Measurements from ENCODE around the gene P2RY12. TPM values are rescaled to one million over a fixed set of nuclear protein-coding genes. Genes with fewer than 3 reads are reported as not detected.

Gene P2RY12
- total and polyA plus RNA-seq, 2 donors = 1.5 to 5.3 TPM

DNA sequence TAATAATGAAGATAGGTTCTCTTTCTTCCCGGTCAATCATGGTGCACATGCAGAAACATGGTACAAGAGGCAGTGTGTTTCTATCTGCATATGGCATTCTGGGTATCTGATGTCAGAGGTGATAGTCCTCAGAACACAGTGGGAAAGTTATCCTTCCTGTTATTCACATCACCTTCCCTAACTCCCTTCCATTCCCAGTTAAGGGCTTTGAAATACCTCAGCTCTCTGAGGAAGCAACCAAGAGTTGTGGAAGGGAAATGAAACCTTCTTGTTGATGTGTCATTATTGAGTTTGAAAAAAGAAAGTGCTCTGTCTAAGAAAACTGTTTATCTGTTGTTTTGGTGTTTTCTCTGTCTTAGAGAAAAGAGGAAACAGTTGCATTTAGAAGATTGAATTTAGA lies 33.3 kb downstream of the P2RY12 start:
- Histone ChIP-seq H3K27ac (ENCODE audit: low read depth) (no peak overlapping the region), H3K4me1 (ENCODE audit: insufficient read depth) (no peaks in the 10 kb centered on the region), H3K36me3 (ENCODE audit: insufficient read depth) (no peaks in the 10 kb centered on the region), H3K4me3 (ENCODE audit: low read depth, low read length) (no peak overlapping the region)
- 96% methylated on average over 1 of the region's 1 CpG for WGBS
- DNase-seq (ENCODE audit: extremely low spot score) = no peak

DNA sequence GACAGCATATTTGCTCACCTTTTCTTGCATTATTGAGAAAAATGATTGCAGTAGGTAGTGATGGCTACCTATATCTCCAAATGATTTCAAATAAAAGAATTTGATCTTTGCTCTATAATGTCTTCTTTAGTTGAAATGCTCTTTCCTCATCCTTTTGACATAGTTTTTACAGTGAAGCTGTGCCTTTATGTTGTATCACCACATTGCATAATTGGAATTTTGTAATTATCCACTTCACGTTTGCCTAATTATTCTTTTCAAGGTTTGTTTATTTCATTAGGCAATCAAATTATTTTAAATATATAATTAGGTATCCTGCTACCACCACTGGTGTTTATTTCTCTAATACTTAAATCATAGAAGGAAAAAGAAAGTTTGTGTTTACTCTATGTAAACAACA lies 33.9 kb downstream of the P2RY12 start:
- WGBS = 72% methylated on average over 1 of the region's 1 CpG
- H3K4me1 ChIP-seq (ENCODE audit: insufficient read depth) = no peaks in the 10 kb centered on the region

DNA sequence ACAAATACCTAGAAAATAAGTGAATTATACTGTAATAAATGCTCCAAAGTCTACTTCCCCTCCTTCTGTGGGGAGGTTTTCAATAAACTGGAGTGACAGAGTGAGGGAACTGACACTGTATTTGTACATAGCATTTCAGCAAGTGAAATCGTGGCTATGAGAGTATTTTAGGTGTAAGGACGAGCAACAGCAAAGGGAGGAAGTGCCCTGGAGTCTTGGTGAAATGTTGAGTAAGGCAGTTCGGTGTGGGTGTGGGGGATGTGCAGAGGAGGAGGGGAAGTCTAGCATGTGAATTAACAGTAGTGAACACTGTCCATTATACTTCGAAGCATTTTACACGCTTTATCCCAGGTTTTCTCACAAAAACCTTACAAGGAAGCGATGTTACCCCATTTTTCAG lies 37.1 kb downstream of the P2RY12 start:
- WGBS = 78% methylated on average over 6 of the region's 6 CpGs
- Histone ChIP-seq H3K27ac (ENCODE audit: low read depth) (no peak overlapping the region), H3K4me1 (ENCODE audit: insufficient read depth) (no peaks in the 10 kb centered on the region), H3K36me3 (ENCODE audit: insufficient read depth) (no peaks in the 10 kb centered on the region), H3K4me3 (ENCODE audit: low read depth, low read length) (no peak overlapping the region)
- no peak for DNase-seq (ENCODE audit: extremely low spot score)

More for the DNA sequence above, 33.9 kb downstream of the P2RY12 start:
- no peak for DNase-seq (ENCODE audit: extremely low spot score)
- no peak overlapping the region for H3K27ac ChIP-seq (ENCODE audit: low read depth)
- H3K4me3 ChIP-seq (ENCODE audit: low read depth, low read length) = no peak overlapping the region
- H3K36me3 ChIP-seq (ENCODE audit: insufficient read depth) = no peaks in the 10 kb centered on the region

DNA sequence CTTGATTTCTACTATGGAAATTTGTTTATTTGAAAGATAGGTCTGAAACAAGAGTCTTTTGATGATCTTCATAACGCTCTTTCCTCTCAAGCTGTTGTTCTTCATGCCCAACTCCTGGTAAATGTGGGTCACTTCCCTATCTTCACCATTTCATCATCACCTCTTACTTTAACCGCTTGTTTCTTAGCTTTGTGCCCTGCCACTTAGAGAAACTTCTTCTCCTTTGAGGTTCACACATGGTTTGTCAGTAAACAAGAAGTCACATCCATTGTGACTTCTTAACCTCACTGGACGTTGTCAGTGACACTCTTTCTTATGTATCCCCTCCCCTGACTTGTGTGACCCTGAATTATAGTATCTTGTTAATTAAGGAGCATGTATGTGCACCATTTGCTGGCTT lies 38.3 kb downstream of the P2RY12 start:
- 68% methylated on average over 3 of the region's 3 CpGs for WGBS
- DNase-seq (ENCODE audit: extremely low spot score) = no peak
- no peak overlapping the region for H3K4me3 ChIP-seq (ENCODE audit: low read depth, low read length)
- no peaks in the 10 kb centered on the region for H3K4me1 ChIP-seq (ENCODE audit: insufficient read depth)
- no peaks in the 10 kb centered on the region for H3K36me3 ChIP-seq (ENCODE audit: insufficient read depth)
- no peak overlapping the region for H3K27ac ChIP-seq (ENCODE audit: low read depth)

DNA sequence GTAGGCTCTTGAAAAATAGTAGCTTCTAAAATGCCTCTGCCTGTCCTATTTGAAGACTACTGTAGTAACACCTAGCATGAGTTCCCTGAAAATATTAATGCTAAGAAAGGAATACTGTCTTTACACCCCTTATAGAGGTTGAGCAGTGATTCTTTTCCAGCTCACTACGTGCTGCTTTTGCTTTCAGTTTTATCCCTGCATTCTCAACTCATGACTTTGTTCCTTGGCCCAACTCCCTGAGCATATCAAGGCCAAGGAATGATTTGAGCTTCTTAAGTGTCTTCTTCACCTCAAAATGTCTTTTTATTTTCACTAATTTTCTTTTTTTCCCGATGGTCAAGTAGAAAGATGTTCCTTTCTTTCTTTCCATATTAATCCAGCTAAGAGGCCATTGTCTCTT lies 38.7 kb downstream of the P2RY12 start:
- no peaks in the 10 kb centered on the region for H3K4me1 ChIP-seq (ENCODE audit: insufficient read depth)
- WGBS = 35% methylated on average over 2 of the region's 2 CpGs
- no peak for DNase-seq (ENCODE audit: extremely low spot score)
- no peak overlapping the region for H3K4me3 ChIP-seq (ENCODE audit: low read depth, low read length)
- H3K36me3 ChIP-seq (ENCODE audit: insufficient read depth) = no peaks in the 10 kb centered on the region
- H3K27ac ChIP-seq (ENCODE audit: low read depth) = no peak overlapping the region

DNA sequence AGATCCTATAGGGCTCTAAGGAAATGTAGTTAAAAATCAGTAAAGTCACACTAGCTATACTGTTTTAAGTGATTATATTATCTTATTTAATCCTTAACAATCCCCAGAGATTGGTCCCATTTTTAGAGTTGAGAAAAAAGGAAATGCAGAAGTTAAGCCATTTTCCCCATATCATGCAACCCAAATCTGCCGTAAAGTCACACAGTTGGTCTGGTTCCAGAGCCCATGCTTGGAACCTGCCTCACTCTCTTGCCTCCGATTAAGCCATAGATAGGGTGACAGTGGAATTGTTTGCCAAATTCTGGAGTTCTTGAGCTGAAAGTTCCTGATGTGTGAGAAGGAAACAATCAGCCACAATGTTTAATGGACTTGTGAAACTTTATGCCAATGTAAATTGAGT lies 52.9 kb downstream of the P2RY12 start:
- H3K36me3 ChIP-seq (ENCODE audit: insufficient read depth) = no peaks in the 10 kb centered on the region
- 75% methylated on average over 2 of the region's 2 CpGs for WGBS
- H3K4me3 ChIP-seq (ENCODE audit: low read depth, low read length) = no peak overlapping the region
- no peak for DNase-seq (ENCODE audit: extremely low spot score)
- H3K27ac ChIP-seq (ENCODE audit: low read depth) = no peak overlapping the region
- H3K4me1 ChIP-seq (ENCODE audit: insufficient read depth) = no peaks in the 10 kb centered on the region

DNA sequence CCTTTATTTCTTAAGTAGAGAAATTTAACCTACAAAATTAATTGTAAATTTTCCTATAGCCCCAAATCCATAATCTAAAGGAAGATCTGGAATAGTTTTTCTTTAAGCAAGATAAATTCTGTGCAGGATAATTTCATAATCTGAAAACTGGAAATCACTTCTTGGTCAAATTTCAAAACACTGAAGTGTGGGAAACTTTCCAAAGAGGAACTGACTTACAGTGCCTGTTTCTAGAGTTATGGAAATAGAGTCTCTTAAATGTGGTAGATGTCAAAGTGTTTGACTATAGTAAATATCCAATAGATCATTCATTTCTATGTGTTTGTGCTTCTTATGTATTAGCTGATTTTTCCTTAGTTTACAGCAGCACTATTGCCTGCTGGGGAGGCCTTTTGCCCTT lies 53.7 kb downstream of the P2RY12 start:
- H3K36me3 ChIP-seq (ENCODE audit: insufficient read depth) = no peaks in the 10 kb centered on the region
- no peak for DNase-seq (ENCODE audit: extremely low spot score)
- no peaks in the 10 kb centered on the region for H3K4me1 ChIP-seq (ENCODE audit: insufficient read depth)
- no peak overlapping the region for H3K4me3 ChIP-seq (ENCODE audit: low read depth, low read length)
- H3K27ac ChIP-seq (ENCODE audit: low read depth) = no peak overlapping the region

DNA sequence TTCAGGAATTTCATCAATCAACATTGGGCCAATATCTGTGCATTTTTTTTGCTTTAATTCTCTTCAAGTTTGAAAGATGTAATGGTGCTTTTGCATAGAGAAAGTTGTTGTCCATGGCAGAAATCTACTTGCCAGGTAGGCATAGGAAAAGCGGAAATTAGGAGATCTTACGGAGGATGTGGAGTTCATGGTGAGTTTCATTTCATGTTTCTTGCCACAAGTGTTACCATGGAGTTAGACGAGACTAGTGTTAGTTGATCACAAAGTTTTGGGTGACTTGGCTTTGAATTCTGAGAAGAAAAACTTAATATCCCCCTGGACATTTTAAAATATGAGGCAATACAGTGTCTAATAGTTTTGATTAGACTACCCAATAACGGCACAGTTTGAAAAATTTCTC lies 54.2 kb downstream of the P2RY12 start:
- no peaks in the 10 kb centered on the region for H3K4me1 ChIP-seq (ENCODE audit: insufficient read depth)
- no peaks in the 10 kb centered on the region for H3K36me3 ChIP-seq (ENCODE audit: insufficient read depth)
- no peak overlapping the region for H3K27ac ChIP-seq (ENCODE audit: low read depth)
- no peak for DNase-seq (ENCODE audit: extremely low spot score)
- H3K4me3 ChIP-seq (ENCODE audit: low read depth, low read length) = no peak overlapping the region
- 77% methylated on average over 4 of the region's 4 CpGs for WGBS

DNA sequence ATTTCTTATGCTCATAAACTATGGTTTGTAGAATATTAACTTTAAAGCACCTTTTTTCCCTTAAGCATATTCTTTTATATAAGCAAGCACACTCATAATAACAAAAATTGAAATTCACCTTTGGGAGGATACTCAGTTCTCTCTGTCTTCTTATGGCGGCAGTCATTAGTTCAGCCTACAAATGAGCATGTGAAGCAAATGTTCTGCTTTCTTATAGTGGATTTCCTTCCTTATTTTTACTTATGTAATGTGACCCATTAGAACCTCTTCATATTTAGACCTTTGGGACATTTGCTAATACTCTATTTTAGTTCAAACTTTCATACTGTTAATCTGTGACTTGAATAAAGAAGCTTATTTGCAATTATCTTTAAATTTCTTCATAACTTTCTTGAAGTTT lies 55.2 kb downstream of the P2RY12 start, which contains the start of gene P2RY13:
Gene P2RY13, minus strand, starts transcription at position 187 of the 400 bp plus-strand sequence. Its CDS starts 21 bp downstream, at position 166.
- 94% methylated on average over 1 of the region's 1 CpG for WGBS
- H3K4me3 ChIP-seq (ENCODE audit: low read depth, low read length) = no peak within 1 kb of the TSS
- no peak for DNase-seq (ENCODE audit: extremely low spot score)
- no peaks in the 10 kb centered on the region for H3K4me1 ChIP-seq (ENCODE audit: insufficient read depth)
- H3K36me3 ChIP-seq (ENCODE audit: insufficient read depth) = no peaks in the 10 kb centered on the region
- no peak within 1 kb of the TSS for H3K27ac ChIP-seq (ENCODE audit: low read depth)

DNA sequence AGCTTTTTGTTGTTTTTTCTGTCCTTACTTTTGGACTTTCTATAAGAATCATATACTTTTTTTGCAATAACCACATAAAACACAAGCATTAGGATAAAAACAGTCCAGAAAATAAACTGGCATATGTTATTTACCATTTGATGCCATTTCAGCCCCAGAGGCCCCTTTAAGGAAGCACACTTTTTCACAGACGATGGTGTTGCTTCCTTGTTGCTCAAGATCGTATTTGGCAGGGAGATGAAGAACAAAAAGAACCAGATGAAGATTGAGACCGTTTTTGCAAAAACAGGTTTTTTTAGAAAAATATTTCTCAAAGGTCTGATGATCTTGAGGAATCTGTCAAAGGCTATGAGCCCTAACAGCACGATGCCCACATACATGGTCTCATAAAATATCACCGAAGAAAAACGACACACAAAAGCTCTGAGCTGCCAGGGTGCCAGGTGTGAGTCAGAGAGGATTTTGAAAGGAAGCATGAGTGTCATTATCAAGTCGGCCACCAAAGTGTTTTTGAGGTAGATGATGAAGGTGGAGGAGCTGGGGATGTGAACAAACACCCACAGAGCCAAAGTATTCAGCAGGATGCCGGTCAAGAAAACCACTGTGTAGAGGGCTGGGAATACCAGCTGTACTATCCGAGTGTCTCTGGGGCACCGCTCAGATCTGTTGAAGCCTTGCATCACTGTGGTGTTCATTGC lies 56.1 kb downstream of the P2RY12 start:
- Histone ChIP-seq H3K36me3 (ENCODE audit: insufficient read depth) (no peaks in the 10 kb centered on the region), H3K4me1 (ENCODE audit: insufficient read depth) (no peaks in the 10 kb centered on the region), H3K4me3 (ENCODE audit: low read depth, low read length) (no peak overlapping the region), H3K27ac (ENCODE audit: low read depth) (no peak overlapping the region)
- 56% methylated on average over 10 of the region's 10 CpGs for WGBS
- DNase-seq (ENCODE audit: extremely low spot score) = no peak

DNA sequence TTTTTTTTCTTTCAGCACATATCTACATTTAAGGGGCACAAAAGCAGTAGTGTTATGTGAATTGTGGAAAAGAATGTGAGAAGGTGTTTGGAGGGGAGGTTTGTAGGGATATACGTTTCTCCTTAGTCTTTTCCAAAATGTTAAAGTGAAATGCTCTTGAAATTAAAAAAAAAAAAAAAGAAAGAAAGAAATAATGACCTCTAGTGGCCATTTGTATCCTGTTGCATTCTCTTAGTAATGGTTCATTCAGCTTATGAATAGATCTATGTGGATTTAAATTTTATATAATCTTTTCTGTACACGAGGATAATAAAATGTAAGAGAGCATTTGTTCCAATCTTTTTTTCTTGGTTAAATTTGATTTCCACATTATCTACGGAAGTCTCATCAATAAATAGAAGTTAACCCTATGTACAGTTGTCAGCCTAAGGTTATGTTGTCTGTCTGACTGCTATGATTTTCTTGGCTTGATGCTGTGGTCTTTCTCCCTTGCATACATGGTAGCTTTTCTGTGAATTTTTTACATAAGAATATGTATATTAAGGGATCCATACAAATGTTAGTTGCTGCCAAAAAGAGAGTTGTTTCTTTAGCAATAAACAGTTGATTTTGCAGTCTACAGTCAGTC lies 56.9 kb downstream of the P2RY12 start:
- WGBS = 15% methylated on average over 3 of the region's 3 CpGs
- no peaks in the 10 kb centered on the region for H3K36me3 ChIP-seq (ENCODE audit: insufficient read depth)
- H3K27ac ChIP-seq (ENCODE audit: low read depth) = no peak overlapping the region
- no peaks in the 10 kb centered on the region for H3K4me1 ChIP-seq (ENCODE audit: insufficient read depth)
- no peak for DNase-seq (ENCODE audit: extremely low spot score)
- H3K4me3 ChIP-seq (ENCODE audit: low read depth, low read length) = no peak overlapping the region

DNA sequence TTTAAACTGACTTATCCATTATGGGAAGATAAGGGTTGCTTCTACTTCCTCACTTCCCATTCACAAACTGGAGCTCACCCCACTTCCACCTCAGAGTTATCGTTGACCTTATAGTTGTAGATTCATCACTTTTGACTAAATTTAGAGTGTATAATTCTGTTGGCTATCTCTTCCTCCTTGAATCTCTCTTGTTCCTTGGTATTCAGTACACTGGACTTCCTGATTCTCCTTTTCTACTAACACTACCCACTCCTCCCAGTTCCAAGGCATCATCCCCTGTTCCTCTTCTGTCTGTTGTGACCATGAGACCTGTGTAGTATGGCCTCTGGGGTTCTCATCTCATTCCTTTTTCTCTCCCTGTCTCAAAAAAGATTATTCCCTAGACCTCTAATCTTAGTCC lies 62.0 kb downstream of the P2RY12 start:
- H3K4me1 ChIP-seq (ENCODE audit: insufficient read depth) = no peaks in the 10 kb centered on the region
- DNase-seq (ENCODE audit: extremely low spot score) = no peak
- no peak overlapping the region for H3K4me3 ChIP-seq (ENCODE audit: low read depth, low read length)
- no peaks in the 10 kb centered on the region for H3K36me3 ChIP-seq (ENCODE audit: insufficient read depth)
- WGBS = 92% methylated on average over 1 of the region's 1 CpG
- H3K27ac ChIP-seq (ENCODE audit: low read depth) = no peak overlapping the region

DNA sequence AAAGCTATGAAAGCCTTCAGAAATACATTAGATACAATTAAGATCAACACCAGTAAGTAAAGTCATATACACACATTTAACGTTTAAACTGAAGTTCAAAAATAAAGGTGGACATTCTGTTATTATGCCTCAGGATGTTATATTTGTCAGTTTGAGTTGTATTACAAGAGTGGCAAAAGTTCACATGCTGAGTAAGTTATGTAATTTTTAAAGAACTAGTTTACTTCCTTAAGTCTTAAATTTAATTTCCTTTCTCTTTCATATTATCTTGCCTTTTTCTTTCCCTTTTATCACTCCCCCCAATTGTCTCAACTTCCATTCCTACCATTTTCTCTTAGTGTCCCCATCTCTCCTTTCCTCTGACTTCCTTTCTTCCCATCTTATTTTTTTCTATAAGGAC lies 63.0 kb downstream of the P2RY12 start:
- no peak overlapping the region for H3K4me3 ChIP-seq (ENCODE audit: low read depth, low read length)
- no peak overlapping the region for H3K27ac ChIP-seq (ENCODE audit: low read depth)
- no peak for DNase-seq (ENCODE audit: extremely low spot score)
- H3K4me1 ChIP-seq (ENCODE audit: insufficient read depth) = no peaks in the 10 kb centered on the region
- no peaks in the 10 kb centered on the region for H3K36me3 ChIP-seq (ENCODE audit: insufficient read depth)
- 82% methylated on average over 1 of the region's 1 CpG for WGBS

DNA sequence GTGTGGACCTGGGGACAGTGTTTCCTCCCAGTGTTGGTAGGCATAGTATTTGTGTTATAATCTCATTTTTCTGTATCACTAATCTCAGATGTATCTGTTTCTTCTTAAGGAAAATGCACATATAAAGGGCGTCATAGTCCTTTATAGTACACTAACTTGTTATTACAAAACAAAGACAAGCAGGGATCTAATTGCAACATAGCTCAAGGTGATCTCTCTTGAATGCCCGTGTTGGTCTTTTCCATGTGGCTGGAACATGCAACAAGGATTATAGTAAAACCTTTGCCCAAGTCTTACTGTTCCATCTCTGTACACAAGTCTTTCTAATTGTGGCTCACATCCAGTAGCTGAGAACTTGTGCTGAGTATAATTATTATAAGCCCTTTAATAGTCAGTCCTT lies 64.4 kb downstream of the P2RY12 start:
- Histone ChIP-seq H3K36me3 (ENCODE audit: insufficient read depth) (no peaks in the 10 kb centered on the region), H3K4me1 (ENCODE audit: insufficient read depth) (no peaks in the 10 kb centered on the region), H3K4me3 (ENCODE audit: low read depth, low read length) (no peak overlapping the region), H3K27ac (ENCODE audit: low read depth) (no peak overlapping the region)
- DNase-seq (ENCODE audit: extremely low spot score) = no peak
- WGBS = 84% methylated on average over 2 of the region's 2 CpGs
